Breast epithelium (tissue), 3 donors: ENCODE results near the gene BARX2.

Experiments
- CTCF ChIP-seq, 3 donors: fragments of 450-650 bp; IDR thresholded peaks; one replicate each; pipeline ENCODE4 v1.5.1; 2016 to 2017; ENCODE audit warnings: antibody characterized with exemption in 3 of 3, mild to moderate bottlenecking in 3 of 3, moderate library complexity in 3 of 3
- POLR2A ChIP-seq: fragments of 450-650 bp; IDR thresholded peaks from one replicate; pipeline ENCODE4 v1.6.1; 2016; ENCODE audit warnings: antibody characterized with exemption, mild to moderate bottlenecking, moderate library complexity

- no peak for TF ChIP-seq CTCF (IDR thresholded peaks at IDR 0.05)
- no peak for TF ChIP-seq POLR2A
Measured at GRCh38 chr11:129414144-129414872, 38.7 kb downstream of the BARX2 start.
